Measurements from ENCODE around the gene PTPRE.

Gene PTPRE

GRCh38 chr10:128083191-128083895 is 176.4 kb downstream of the PTPRE start:
- H3K27me3 ChIP-seq (ENCODE audit: control insufficient read depth, low read length), result no peaks in the 10 kb centered on the region

GRCh38 chr10:128084364-128084763 is 177.5 kb downstream of the PTPRE start:
- H3K27me3 ChIP-seq (ENCODE audit: control insufficient read depth, low read length), result no peaks in the 10 kb centered on the region
- no peaks in the 10 kb centered on the region for H4K20me1 ChIP-seq (ENCODE audit: control insufficient read depth, insufficient read depth, low read depth, low read length)
- H3K27ac ChIP-seq (ENCODE audit: low read depth, low read length), result no peak overlapping the region
- H3K36me3 ChIP-seq (ENCODE audit: control insufficient read depth, low read length), result peaks cover 2% of the 10 kb centered on the region; the same call in 1 of the 2 replicates
- no peak for TF ChIP-seq EZH2phosphoT487 (IDR thresholded peaks at IDR 0.05; ENCODE audit: borderline replicate concordance, low read length)
- no peaks in the 10 kb centered on the region for H3K4me1 ChIP-seq (ENCODE audit: control insufficient read depth, low read length)
- no peak overlapping the region for H3K4me3 ChIP-seq (ENCODE audit: low read length)
- no peaks in the 10 kb centered on the region for H3K9me3 ChIP-seq (ENCODE audit: control insufficient read depth, insufficient read depth, low read length)
- no peaks in the 10 kb centered on the region for H3K9me2 ChIP-seq (replicated peaks; ENCODE audit: control insufficient read depth, low read length)
- H3F3A ChIP-seq (ENCODE audit: control insufficient read depth, insufficient read depth), result no peaks in the 10 kb centered on the region
- H3K79me2 ChIP-seq (ENCODE audit: control insufficient read depth, low read length), result no peaks in the 10 kb centered on the region
- no peak overlapping the region for H3K4me2 ChIP-seq (ENCODE audit: low read length)

More at GRCh38 chr10:128083191-128083895, 176.4 kb downstream of the PTPRE start:
- H4K20me1 ChIP-seq (ENCODE audit: control insufficient read depth, insufficient read depth, low read depth, low read length), result no peaks in the 10 kb centered on the region
- no peak overlapping the region for H3K4me2 ChIP-seq (ENCODE audit: low read length)
- no peaks in the 10 kb centered on the region for H3K9me2 ChIP-seq (replicated peaks; ENCODE audit: control insufficient read depth, low read length)
- no peak overlapping the region for H3K4me3 ChIP-seq (ENCODE audit: low read length)
- peaks cover 7% of the 10 kb centered on the region for H3K36me3 ChIP-seq (ENCODE audit: control insufficient read depth, low read length)
- H3F3A ChIP-seq (ENCODE audit: control insufficient read depth, insufficient read depth), result no peaks in the 10 kb centered on the region
- H3K4me1 ChIP-seq (ENCODE audit: control insufficient read depth, low read length), result no peaks in the 10 kb centered on the region
- no peak overlapping the region for H3K27ac ChIP-seq (ENCODE audit: low read depth, low read length)
- no peak for TF ChIP-seq CTCF (IDR thresholded peaks at IDR 0.05; ENCODE audit: low read depth, low read length, poor library complexity, severe bottlenecking)
- TF ChIP-seq EZH2phosphoT487 (IDR thresholded peaks at IDR 0.05; ENCODE audit: borderline replicate concordance, low read length), result no peak
- no peaks in the 10 kb centered on the region for H3K9me3 ChIP-seq (ENCODE audit: control insufficient read depth, insufficient read depth, low read length)
- H3K79me2 ChIP-seq (ENCODE audit: control insufficient read depth, low read length), result no peaks in the 10 kb centered on the region

- no peaks in the 10 kb centered on the region for H3K4me1 ChIP-seq (ENCODE audit: control insufficient read depth, low read length)
- no peaks in the 10 kb centered on the region for H3K79me2 ChIP-seq (ENCODE audit: control insufficient read depth, low read length)
- H3K9me3 ChIP-seq (ENCODE audit: control insufficient read depth, insufficient read depth, low read length), result no peaks in the 10 kb centered on the region
- no peaks in the 10 kb centered on the region for H4K20me1 ChIP-seq (ENCODE audit: control insufficient read depth, insufficient read depth, low read depth, low read length)
- no peak overlapping the region for H3K27ac ChIP-seq (ENCODE audit: low read depth, low read length)
- H3K9me2 ChIP-seq (replicated peaks; ENCODE audit: control insufficient read depth, low read length), result no peaks in the 10 kb centered on the region
- H3K36me3 ChIP-seq (ENCODE audit: control insufficient read depth, low read length), result no peaks in the 10 kb centered on the region
- no peak overlapping the region for H3K4me2 ChIP-seq (ENCODE audit: low read length)
- H3F3A ChIP-seq (ENCODE audit: control insufficient read depth, insufficient read depth), result no peaks in the 10 kb centered on the region
- no peak for TF ChIP-seq CTCF (IDR thresholded peaks at IDR 0.05; ENCODE audit: low read depth, low read length, poor library complexity, severe bottlenecking)
- TF ChIP-seq EZH2phosphoT487 (IDR thresholded peaks at IDR 0.05; ENCODE audit: borderline replicate concordance, low read length), result no peak
- H3K27me3 ChIP-seq (ENCODE audit: control insufficient read depth, low read length), result no peaks in the 10 kb centered on the region
- no peak overlapping the region for H3K4me3 ChIP-seq (ENCODE audit: low read length)
These were observed 178.1 kb downstream of the PTPRE start for GRCh38 chr10:128084991-128085390.
